Measurements from ENCODE around the gene USH2A.

USH2A gene

GRCh38 chr1:216258856-216259255 lies 164.4 kb downstream of the USH2A start:
- Histone ChIP-seq H3K4me1 (ENCODE audit: control insufficient read depth, insufficient read depth, low read length) (no peaks in the 10 kb centered on the region), H3K9me3 (ENCODE audit: control insufficient read depth, insufficient read depth, low read depth, low read length) (no peaks in the 10 kb centered on the region), H3K36me3 (ENCODE audit: control insufficient read depth in 2 of 2, insufficient read depth in 1 of 2, low read length in 2 of 2) (no peaks in the 10 kb centered on the region), H3K4me3 (ENCODE audit: low read depth, low read length) (no peak overlapping the region), H3K27ac (ENCODE audit: extremely low read depth, low read depth, low read length) (no peak overlapping the region)
- POLR2A ChIA-PET = no interaction called here
- CTCF ChIA-PET = no interaction called here
- TF ChIP-seq MEIS1 (CRISPR knock-in tag; IDR thresholded peaks at IDR 0.05; ENCODE audit: borderline replicate concordance) (no peak), ZNF704 (tag by site-specific recombination; IDR thresholded peaks at IDR 0.05) (no peak), SCRT1 (tag by site-specific recombination; IDR thresholded peaks at IDR 0.05; ENCODE audit: borderline replicate concordance) (no peak), GLI2 (tag by site-specific recombination; IDR thresholded peaks at IDR 0.05; ENCODE audit: borderline replicate concordance, low read depth) (no peak), ZNF776 (tag by site-specific recombination; IDR thresholded peaks at IDR 0.05; ENCODE audit: borderline replicate concordance) (no peak), ZNF114 (tag by site-specific recombination; IDR thresholded peaks at IDR 0.05) (no peak), ZSCAN4 (tag by site-specific recombination; IDR thresholded peaks at IDR 0.05) (no peak), KLF8 (tag by site-specific recombination; IDR thresholded peaks at IDR 0.05) (no peak), ZNF121 (tag by site-specific recombination; IDR thresholded peaks at IDR 0.05) (no peak)

GRCh38 chr1:216258386-216258785 lies 164.9 kb downstream of the USH2A start:
- Histone ChIP-seq H3K4me3 (ENCODE audit: low read depth, low read length) (no peak overlapping the region), H3K9me3 (ENCODE audit: control insufficient read depth, insufficient read depth, low read depth, low read length) (no peaks in the 10 kb centered on the region), H3K36me3 (ENCODE audit: control insufficient read depth in 2 of 2, insufficient read depth in 1 of 2, low read length in 2 of 2) (no peaks in the 10 kb centered on the region), H3K4me1 (ENCODE audit: control insufficient read depth, insufficient read depth, low read length) (no peaks in the 10 kb centered on the region), H3K27ac (ENCODE audit: extremely low read depth, low read depth, low read length) (no peak overlapping the region)
- ChIA-PET CTCF (no interaction called here), POLR2A (no interaction called here)
- TF ChIP-seq MZF1 (tag by site-specific recombination; IDR thresholded peaks at IDR 0.05; ENCODE audit: borderline replicate concordance) (no peak), WT1 (tag by site-specific recombination; IDR thresholded peaks at IDR 0.05) (no peak), ZNF341 (tag by site-specific recombination; IDR thresholded peaks at IDR 0.05; ENCODE audit: low read depth) (no peak), ZNF843 (tag by site-specific recombination; IDR thresholded peaks at IDR 0.05) (no peak), ZBTB6 (tag by site-specific recombination; IDR thresholded peaks at IDR 0.05) (no peak), ZNF354C (tag by site-specific recombination; IDR thresholded peaks at IDR 0.05; ENCODE audit: borderline replicate concordance, low read depth) (no peak), ZNF510 (tag by site-specific recombination; IDR thresholded peaks at IDR 0.05; ENCODE audit: insufficient replicate concordance) (no peak), ZSCAN23 (tag by site-specific recombination; IDR thresholded peaks at IDR 0.05) (no peak), ZNF324 (tag by site-specific recombination; IDR thresholded peaks at IDR 0.05) (no peak), PATZ1 (tag by site-specific recombination; IDR thresholded peaks at IDR 0.05) (no peak), HOXD13 (CRISPR knock-in tag; IDR thresholded peaks at IDR 0.05; ENCODE audit: borderline replicate concordance) (no peak), ZNF416 (tag by site-specific recombination; IDR thresholded peaks at IDR 0.05) (no peak), ZNF37A (tag by site-specific recombination; IDR thresholded peaks at IDR 0.05) (no peak), PRDM6 (tag by site-specific recombination; IDR thresholded peaks at IDR 0.05) (no peak), ZBTB11 (tag by site-specific recombination; conservative IDR thresholded peaks at IDR 0.05; ENCODE audit: low read depth) (no peak), GLI2 (tag by site-specific recombination; IDR thresholded peaks at IDR 0.05; ENCODE audit: borderline replicate concordance, low read depth) (no peak)

Measured in HEK293 (cell line).